ENCODE data around the gene CHMP1A.

The CHMP1A gene

DNA sequence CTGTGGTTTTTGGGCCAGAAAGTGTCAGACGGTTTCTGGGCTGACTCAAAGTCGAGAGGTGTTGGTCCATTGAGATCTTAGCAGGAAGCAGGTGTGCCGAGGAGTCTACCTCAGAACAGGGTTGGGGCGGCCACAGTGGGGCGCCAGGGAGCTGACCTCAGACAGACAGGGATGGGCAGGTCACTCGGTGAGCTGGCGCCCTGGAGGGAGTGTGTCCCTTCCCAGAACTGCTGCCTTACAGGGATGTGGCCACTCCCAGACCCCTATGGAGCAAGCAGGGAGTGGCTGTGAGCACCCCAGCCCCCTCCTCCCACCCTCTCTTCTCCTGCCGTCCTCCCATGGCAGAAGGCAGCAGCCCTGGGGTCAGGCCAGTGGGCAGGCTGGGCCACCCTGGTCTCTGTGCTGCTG lies 58.1 kb downstream of the CHMP1A start:
- TF ChIP-seq SIN3A (IDR thresholded peaks at IDR 0.05; ENCODE audit: borderline replicate concordance, insufficient read depth, low read length), result no peak
- TF ChIP-seq TAF1 (IDR thresholded peaks at IDR 0.05; ENCODE audit: borderline replicate concordance, insufficient read depth, low read length), result no peak
- TF ChIP-seq FOXP2 (optimal IDR thresholded peaks at IDR 0.05; ENCODE audit: borderline replicate concordance, extremely low read depth, extremely low read length, insufficient read depth), result no peak
- TF ChIP-seq, protein P1, sequence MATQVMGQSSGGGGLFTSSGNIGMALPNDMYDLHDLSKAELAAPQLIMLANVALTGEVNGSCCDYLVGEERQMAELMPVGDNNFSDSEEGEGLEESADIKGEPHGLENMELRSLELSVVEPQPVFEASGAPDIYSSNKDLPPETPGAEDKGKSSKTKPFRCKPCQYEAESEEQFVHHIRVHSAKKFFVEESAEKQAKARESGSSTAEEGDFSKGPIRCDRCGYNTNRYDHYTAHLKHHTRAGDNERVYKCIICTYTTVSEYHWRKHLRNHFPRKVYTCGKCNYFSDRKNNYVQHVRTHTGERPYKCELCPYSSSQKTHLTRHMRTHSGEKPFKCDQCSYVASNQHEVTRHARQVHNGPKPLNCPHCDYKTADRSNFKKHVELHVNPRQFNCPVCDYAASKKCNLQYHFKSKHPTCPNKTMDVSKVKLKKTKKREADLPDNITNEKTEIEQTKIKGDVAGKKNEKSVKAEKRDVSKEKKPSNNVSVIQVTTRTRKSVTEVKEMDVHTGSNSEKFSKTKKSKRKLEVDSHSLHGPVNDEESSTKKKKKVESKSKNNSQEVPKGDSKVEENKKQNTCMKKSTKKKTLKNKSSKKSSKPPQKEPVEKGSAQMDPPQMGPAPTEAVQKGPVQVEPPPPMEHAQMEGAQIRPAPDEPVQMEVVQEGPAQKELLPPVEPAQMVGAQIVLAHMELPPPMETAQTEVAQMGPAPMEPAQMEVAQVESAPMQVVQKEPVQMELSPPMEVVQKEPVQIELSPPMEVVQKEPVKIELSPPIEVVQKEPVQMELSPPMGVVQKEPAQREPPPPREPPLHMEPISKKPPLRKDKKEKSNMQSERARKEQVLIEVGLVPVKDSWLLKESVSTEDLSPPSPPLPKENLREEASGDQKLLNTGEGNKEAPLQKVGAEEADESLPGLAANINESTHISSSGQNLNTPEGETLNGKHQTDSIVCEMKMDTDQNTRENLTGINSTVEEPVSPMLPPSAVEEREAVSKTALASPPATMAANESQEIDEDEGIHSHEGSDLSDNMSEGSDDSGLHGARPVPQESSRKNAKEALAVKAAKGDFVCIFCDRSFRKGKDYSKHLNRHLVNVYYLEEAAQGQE (IDR thresholded peaks at IDR 0.05; ENCODE audit: insufficient read depth in 1 of 2, low read depth in 2 of 2, low read length in 2 of 2), result no peak
- TF ChIP-seq POLR2AphosphoS5 (IDR thresholded peaks at IDR 0.05; ENCODE audit: low read depth, low read length), result no peak

GRCh38 chr16:89598199-89598598 lies 59.3 kb downstream of the CHMP1A start:
- TF ChIP-seq POLR2AphosphoS5 (IDR thresholded peaks at IDR 0.05; ENCODE audit: low read depth, low read length) (no peak), TAF1 (IDR thresholded peaks at IDR 0.05; ENCODE audit: borderline replicate concordance, insufficient read depth, low read length) (no peak), FOXP2 (optimal IDR thresholded peaks at IDR 0.05; ENCODE audit: borderline replicate concordance, extremely low read depth, extremely low read length, insufficient read depth) (no peak)

GRCh38 chr16:89596957-89597649 lies 60.4 kb downstream of the CHMP1A start:
- TF ChIP-seq POLR2AphosphoS5 (IDR thresholded peaks at IDR 0.05; ENCODE audit: low read depth, low read length), result no peak
- TF ChIP-seq, protein P1 (IDR thresholded peaks at IDR 0.05; ENCODE audit: insufficient read depth in 1 of 2, low read depth in 2 of 2, low read length in 2 of 2), result no peak

GRCh38 chr16:89596061-89596689 lies 61.3 kb downstream of the CHMP1A start:
- TF ChIP-seq, protein P1 (IDR thresholded peaks at IDR 0.05; ENCODE audit: insufficient read depth in 1 of 2, low read depth in 2 of 2, low read length in 2 of 2), result no peak
- TF ChIP-seq FOXP2 (optimal IDR thresholded peaks at IDR 0.05; ENCODE audit: borderline replicate concordance, extremely low read depth, extremely low read length, insufficient read depth) (no peak), POLR2AphosphoS5 (IDR thresholded peaks at IDR 0.05; ENCODE audit: low read depth, low read length) (no peak), TAF1 (IDR thresholded peaks at IDR 0.05; ENCODE audit: borderline replicate concordance, insufficient read depth, low read length) (no peak), SIN3A (IDR thresholded peaks at IDR 0.05; ENCODE audit: borderline replicate concordance, insufficient read depth, low read length) (no peak)

- TF ChIP-seq TAF1 (IDR thresholded peaks at IDR 0.05; ENCODE audit: borderline replicate concordance, insufficient read depth, low read length) (no peak), POLR2AphosphoS5 (IDR thresholded peaks at IDR 0.05; ENCODE audit: low read depth, low read length) (no peak), SIN3A (IDR thresholded peaks at IDR 0.05; ENCODE audit: borderline replicate concordance, insufficient read depth, low read length) (no peak), FOXP2 (optimal IDR thresholded peaks at IDR 0.05; ENCODE audit: borderline replicate concordance, extremely low read depth, extremely low read length, insufficient read depth) (no peak)
- TF ChIP-seq, protein P1 (IDR thresholded peaks at IDR 0.05; ENCODE audit: insufficient read depth in 1 of 2, low read depth in 2 of 2, low read length in 2 of 2), result no peak
Measured at GRCh38 chr16:89595330-89596060, 62.0 kb downstream of the CHMP1A start.

All from PFSK-1 (cell line).